HG02642 (cell line): ENCODE measurements around the gene NFASC.

Experiments
- ATAC-seq: cut with Tn5 transposase; IDR thresholded peaks from one replicate; pipeline ENCODE4 v1.9.1; 2021; ENCODE audit warnings: mild to moderate bottlenecking; ENCODE audit not compliant: unreplicated experiment, poor library complexity

NFASC gene

GRCh38 chr1:204854286-204854685 lies 16.4 kb upstream of the NFASC start:
- no peak for ATAC-seq

GRCh38 chr1:204858363-204858821 lies 12.3 kb upstream of the NFASC start:
- ATAC-seq = no peak

GRCh38 chr1:204859861-204860267 lies 10.8 kb upstream of the NFASC start:
- ATAC-seq = no peak

- ATAC-seq = no peak
Observed at GRCh38 chr1:204863024-204863423, 7.6 kb upstream of the NFASC start.

- no peak for ATAC-seq
Observed at GRCh38 chr1:204863730-204864129, 6.9 kb upstream of the NFASC start.

GRCh38 chr1:204866051-204866596 lies 4.5 kb upstream of the NFASC start:
- no peak for ATAC-seq

GRCh38 chr1:204867203-204867602 lies 3.5 kb upstream of the NFASC start:
- no peak for ATAC-seq

- no peak for ATAC-seq
Observed at GRCh38 chr1:204867666-204868339, 2.9 kb upstream of the NFASC start.

GRCh38 chr1:204868340-204868700 lies 2.3 kb upstream of the NFASC start:
- no peak for ATAC-seq

- ATAC-seq = no peak
Observed at GRCh38 chr1:204869097-204869496, 1.6 kb upstream of the NFASC start.

GRCh38 chr1:204871405-204872037 lies 859 bp downstream of the NFASC start:
- no peak for ATAC-seq

GRCh38 chr1:204872262-204872881 lies 1.7 kb downstream of the NFASC start:
- ATAC-seq = no peak

- no peak for ATAC-seq
Observed at GRCh38 chr1:204873176-204873575, 2.5 kb downstream of the NFASC start.

GRCh38 chr1:204873714-204874113 lies 3.1 kb downstream of the NFASC start:
- no peak for ATAC-seq

GRCh38 chr1:204874274-204874673 lies 3.6 kb downstream of the NFASC start:
- no peak for ATAC-seq

- no peak for ATAC-seq
Observed at GRCh38 chr1:204875255-204875654, 4.6 kb downstream of the NFASC start.

GRCh38 chr1:204878621-204879234 lies 8.1 kb downstream of the NFASC start:
- ATAC-seq = no peak

- ATAC-seq = no peak
Observed at GRCh38 chr1:204879351-204879750, 8.7 kb downstream of the NFASC start.

- ATAC-seq = no peak
Observed at GRCh38 chr1:204880906-204881305, 10.2 kb downstream of the NFASC start.

GRCh38 chr1:204882479-204882878 lies 11.8 kb downstream of the NFASC start:
- ATAC-seq = no peak

- no peak for ATAC-seq
Observed at GRCh38 chr1:204883405-204883804, 12.7 kb downstream of the NFASC start.
